HT-29 (cell line): ENCODE data around the gene OSCP1. TPM values are rescaled to one million over a fixed set of nuclear protein-coding genes. Genes with fewer than 3 reads are reported as not detected.
"Not testable (repeated sequence)": the region's sequence is repeated elsewhere in the genome, so short reads cannot be mapped to it uniquely, and the experiment has no call there.

Experiments used
- DNase-seq: peaks from one replicate; pipeline ENCODE4 v3.0.0-alpha.2; 2015; ENCODE audit warnings: low spot score
- total RNA-seq: library from RNA; depleted of rRNA; stranded (reverse); fragments of >200 nt; shearing (Covaris generic); gene quantifications from 2 replicates; pipeline ENCODE4 v1.2.3, GENCODE V29; 2014; rRNA removed

Gene OSCP1, protein sequence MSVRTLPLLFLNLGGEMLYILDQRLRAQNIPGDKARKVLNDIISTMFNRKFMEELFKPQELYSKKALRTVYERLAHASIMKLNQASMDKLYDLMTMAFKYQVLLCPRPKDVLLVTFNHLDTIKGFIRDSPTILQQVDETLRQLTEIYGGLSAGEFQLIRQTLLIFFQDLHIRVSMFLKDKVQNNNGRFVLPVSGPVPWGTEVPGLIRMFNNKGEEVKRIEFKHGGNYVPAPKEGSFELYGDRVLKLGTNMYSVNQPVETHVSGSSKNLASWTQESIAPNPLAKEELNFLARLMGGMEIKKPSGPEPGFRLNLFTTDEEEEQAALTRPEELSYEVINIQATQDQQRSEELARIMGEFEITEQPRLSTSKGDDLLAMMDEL
- 1.1 and 2.0 TPM in 2 replicates for total RNA-seq

DNA sequence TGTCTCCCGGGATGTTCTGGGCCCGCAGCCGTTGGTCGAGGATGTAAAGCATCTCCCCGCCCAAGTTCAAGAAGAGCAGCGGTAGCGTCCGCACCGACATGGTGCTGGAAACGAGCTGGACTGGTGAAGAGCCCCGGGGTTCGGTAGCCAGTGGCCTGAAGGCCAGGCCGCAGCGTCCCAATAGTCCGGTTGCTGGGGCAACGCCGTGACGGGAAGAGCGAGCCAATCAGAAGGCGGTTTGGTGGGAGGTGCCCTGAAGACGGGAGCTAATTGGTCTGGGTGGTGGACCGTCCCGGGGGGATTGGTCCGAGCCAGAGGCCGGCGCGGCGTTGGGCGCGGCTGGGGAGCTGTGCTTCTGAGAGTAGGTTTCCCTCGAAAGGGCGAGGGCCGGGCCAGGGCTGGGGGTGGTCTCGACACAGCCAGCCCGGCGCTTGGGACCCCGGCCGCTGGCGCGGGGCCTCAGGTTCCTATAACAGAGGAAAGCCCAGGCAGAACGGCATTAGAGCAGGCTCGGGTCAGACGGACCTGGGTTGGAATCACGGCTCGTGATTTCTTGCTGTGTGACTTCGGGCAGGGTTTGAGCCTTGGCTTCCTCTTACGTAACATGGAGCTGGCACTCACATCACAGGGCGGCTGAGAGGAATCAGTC, at the start of gene OSCP1:
TSS of gene OSCP1 (minus strand) at position 182 of the 649 bp plus-strand sequence. CDS start at position 100, 82 bp downstream.
- DNase-seq = peak; percentile 98

DNA sequence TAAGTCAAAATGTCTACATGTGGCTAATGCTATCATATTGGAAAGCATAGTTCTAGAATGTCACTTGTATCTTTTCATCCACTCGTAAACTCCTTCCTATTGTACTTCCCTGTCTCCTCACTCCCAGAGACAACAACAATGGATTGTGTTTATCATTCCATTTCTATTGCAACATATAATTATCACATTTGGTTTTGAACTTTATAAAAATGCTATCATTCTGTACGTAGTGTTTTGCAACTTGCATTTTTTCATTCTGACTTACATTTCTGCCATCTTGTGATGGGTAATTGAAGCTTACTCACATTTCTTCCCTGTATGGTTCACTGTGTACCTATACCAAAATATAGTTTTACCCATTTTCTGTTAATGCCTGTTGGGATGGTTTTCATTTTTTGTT, 47.0 kb upstream of the OSCP1 start:
- DNase-seq = no peak

DNA sequence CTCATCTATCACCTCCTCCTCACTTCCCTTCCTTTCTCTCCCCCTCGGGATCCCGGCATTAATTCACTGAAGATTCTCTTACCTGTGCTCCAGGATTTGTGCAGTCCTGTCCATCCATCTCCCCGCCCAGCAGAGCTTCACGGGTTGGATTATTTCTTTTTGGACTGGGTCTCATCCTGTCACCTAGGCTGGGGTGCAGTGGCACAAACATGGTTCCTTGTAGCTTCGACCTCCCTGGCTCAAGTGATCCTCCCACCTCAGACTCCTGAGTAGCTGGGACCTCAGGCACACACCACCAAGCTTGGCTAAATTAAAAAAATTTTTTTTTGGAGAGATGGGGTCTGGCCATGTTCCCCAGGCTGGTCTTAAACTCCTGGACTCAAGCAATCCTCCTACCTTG, 44.7 kb upstream of the OSCP1 start:
- DNase-seq = no peak

DNA sequence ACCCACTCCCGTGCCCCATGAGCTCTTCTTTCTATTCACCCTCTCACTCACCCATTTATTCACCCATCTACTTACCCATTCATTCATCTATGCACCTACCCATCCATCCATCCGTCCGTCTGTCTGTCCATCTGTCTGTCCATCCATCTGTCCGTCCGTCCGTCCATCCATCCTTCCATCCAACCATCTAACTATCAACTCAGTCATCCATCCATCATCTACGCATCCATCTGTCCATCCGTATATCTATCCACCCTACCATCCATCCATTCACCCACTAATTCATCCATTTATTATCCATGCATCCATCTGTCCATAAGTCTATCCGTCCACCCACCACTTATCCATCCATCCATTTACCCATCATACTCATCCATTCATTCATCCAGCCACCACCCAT, 43.3 kb upstream of the OSCP1 start:
- DNase-seq = no peak

DNA sequence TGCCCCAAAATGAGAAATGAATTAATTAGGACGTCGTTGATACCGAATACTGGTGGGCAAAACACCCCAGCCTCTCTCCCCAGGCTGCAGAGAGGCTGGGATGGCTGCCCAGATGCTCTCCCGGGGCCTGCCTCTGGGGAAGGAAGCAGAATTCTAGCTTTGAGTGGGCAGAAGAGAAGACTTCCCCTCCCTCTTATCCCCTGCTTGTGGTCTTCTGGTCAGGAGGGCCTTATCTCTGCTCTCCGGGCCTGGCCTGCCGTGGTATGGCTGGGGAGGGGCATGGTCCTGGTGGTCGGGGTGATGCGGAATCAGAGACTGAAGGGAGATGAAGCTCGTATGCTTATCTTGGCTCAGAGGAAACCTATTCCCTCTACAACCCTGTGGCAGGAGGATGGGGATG, 42.2 kb upstream of the OSCP1 start:
- no peak for DNase-seq

DNA sequence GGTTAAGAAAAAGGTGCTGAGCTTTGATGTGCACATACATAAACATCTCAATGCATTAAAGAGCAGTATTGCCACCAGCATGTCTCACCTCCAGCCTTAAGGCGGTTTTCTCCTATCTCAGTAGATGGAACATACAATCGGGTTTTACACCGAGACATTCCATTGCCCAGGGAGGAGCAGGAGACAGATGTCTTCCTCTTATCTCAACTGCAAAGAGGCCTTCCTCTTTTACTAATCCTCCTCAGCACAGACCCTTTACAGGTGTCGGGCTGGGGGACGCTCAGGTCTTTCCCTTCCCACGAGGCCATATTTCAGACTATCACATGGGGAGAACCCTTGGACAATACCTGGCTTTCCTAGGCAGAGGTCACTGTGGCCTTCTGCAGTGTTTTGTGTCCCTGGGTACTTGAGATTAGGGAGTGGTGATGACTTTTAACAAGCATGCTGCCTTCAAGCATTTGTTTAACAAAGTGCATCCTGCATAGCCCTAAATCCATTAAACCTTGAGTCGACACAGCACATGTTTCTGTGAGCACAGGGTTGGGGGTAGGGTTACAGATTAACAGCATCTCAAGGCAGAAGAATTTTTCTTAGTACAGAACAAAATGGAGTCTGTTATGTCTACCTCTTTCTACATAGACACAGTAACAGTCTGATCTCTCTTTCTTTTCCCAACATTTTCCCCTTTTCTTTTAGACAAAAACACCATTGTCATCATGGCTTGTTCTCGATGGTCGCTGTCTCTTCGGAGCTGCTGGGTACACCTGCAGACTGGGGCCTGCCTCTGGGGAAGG, 39.2 kb upstream of the OSCP1 start:
- not testable (repeated sequence) for DNase-seq

DNA sequence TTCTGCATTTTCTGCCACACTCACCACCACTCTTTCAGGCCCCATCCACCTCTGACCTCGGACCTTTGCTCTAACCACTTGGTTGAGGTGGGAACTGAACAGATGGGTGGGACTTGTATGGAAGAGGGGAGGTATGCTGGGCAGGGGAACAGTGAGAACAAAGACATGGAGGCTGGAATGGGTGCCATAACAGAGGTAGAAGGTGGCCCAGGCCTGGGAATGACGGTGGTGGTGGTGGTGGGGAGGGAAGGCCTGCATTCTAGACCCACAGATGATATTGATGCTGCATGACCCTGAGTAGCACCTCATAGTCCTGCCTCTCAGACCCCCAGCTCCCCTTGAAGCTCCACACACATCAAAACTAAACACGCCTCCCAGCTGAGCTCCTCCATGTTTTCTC, 37.7 kb upstream of the OSCP1 start:
- DNase-seq = no peak

DNA sequence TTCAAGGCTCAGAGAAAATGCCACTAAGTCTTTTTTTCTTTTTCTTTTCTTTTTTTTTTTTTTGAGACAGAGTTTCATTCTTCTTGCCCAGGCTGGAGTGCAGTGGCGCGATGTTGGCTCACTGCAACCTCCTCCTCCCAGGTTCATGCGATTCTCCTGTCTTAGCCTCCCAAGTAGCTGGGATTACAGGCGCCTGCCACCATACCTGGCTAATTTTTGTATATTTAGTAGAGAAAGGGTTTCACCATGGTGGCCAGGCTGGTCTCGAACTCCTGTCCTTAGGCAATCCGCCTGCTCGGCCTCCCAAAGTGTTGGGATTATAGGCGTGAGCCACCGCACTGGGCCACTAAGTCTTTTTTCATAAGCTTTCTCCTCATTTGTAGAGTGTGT, 37.1 kb upstream of the OSCP1 start:
- DNase-seq = not testable (repeated sequence)

DNA sequence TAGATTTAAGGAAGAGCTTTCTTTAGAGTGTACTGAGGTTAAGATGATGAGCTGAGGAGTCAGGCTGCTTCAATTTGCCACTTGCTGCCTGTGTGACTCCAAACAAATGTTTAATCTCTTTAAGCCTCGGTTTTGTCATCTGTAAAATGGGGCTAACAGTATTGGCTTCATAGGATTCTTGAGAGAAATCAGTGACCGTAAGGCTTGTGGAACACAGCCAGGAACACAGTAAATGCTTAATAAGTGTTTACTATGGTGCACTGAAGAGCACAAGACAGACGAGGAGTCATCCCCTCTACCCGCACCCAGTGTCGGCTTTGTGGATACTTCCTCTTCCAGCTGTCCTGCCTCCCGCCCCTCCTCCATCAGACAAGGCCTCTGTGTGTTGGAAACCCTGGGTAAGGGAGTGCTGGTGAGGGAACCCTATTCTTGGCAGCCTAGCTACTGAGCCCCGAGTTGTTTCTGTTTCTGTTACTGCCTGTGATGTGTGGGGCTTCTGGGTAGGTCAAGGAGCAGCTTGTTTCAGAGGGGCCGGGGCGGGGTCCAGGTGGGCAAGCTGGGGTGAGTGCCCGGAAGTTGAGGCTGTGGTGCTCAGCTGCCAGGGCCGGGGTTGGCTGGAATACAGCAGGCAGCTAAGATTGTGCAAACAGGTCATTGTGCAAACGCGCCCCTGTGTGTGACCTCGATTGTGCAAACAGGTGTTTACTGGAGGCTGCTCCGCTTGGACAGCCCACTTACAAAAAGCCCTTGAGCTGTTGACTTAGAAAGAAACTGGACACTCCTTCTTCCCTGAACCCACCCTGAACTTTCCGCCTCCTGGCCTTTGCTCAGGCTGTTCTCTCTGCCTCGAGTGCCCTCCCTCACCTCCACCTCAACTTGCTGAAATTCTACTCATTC, 36.4 kb upstream of the OSCP1 start:
- peak; percentile 69 for DNase-seq

DNA sequence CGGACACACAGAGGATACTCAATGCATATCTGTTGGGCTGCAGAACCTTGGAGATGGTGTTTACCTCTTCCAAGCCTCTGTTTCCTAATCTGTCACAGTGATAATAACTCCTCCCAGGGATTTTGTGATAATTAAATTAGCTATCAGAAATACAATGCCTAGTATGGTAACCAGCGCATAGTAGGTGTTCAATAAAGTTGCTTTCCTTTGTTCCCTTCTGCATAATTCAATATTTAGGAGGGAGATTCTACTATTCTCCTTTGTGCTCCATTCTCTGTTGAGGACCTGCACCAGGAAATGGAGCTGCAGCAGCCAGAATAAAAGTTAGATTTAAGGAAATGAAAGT, 35.8 kb upstream of the OSCP1 start:
- no peak for DNase-seq

DNA sequence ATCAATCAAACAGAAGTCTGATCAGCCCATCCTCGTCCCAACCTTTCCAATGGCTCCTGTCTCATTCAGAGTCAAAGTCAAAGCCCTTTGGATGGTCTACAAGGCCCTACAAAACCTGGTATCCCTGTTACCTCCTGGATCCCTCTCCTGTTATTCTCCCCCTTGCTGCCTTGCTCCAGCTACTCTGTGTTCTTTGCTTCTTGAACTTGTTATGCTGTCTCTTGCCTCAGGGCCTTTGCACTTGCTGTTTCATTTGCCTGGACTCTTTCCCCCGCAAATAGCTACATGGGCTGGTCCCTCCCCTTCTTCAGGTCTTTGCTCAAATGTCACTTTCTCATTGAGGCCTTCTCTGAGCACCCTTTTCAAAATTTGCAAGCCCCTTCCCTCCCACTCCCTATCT, 33.8 kb upstream of the OSCP1 start:
- no peak for DNase-seq

DNA sequence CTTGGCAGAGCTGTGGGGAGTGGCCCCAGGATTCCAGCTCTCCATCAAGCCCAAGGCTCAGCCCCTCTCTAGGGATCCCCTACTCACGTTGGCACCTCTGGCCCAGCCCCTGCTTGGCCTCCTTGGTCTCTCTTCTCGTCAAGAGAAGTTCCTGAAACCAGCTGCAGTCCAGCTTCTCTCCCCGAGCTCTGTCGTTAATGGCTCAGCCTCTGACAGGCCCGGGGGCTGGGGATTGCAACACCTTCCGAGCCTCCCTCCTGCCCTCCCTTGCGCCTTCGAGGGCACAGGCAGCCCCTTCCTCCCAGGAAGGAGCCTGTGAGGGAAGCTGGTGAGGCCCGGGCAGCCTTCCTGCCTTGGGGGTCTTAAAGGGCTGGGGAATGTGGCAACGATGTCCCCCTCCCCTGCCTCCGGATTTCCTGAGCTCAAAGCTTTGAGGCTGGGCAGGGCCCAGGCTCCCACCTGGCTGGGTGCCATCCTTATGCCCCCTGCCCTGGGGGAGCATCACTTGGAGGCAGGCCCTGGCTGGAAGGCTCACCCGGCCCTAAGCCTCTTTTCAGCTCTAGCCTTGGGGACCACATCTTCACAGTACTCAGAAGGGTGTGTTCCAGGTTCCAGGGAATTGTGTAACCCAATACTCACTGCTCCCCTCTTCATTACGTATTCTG, 32.6 kb upstream of the OSCP1 start, which contains the start of gene CSF3R:
TSS of gene CSF3R (minus strand) at position 190 of the 665 bp plus-strand sequence. CDS start 3,417 bp downstream, outside the sequence.
- DNase-seq = no peak

DNA sequence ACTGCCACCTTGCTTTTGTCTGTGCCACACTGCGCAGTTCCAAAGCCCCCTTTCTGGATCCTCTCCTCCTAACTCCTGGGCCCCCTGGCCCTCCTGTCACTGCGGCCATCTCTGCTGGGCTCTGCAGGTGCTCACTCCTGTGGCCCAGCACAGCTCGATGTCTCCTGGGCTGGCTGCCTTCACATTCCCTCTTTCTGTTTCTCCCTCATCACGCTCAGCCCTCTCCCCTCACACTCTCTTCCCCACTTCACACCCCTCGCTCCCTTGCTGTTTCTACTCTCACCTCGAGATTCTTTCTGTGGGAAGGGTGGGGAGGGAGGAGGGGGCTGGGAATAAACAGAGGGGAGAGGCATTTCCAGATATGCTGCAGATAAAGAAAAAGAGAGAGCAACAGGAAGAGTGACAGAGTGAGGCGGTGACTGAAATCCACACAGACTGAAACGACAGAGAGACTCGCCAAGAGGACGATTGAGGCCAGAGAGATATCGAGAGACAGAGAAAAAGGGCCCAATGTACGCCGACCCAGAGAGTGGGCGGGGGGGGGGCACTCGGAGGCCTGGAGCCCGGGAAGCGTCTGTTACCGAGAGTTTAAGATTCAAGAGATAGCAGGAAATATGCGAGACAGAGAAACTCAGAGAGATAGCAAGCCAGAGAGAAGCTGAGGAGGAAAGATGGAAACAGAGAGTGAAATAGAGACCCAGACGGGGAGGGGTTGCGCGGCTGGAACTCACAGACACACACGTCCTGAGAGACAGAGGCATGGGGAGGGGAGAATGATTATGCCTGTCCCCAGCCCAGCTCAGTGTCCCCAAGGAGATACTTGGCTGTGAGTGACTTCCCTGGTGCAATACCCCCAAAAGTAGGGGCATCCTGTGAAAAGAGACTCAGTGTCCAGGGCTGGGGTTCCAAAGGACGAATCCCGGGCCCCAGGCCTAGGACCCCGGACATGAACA, 31.8 kb upstream of the OSCP1 start:
- no peak for DNase-seq

DNA sequence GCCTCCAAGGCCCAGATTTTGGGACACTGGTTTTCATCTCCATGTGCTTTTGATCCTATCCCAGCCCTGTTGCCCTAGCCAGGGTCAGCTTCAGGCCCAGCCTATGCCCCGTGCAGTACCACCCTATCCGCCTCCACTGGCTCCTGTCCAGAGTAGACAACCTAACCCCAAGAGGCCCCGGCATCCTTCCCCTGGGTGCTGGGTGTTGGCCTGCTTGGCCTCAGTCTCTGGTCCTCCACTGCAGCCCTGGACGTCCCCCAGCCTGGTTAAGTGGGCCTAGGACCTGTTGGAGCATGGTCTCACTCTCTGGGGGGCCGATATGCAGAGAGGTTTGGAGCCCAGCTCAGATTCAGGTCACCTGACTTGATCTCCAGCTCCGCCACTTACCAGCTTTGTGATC, 30.8 kb upstream of the OSCP1 start:
- DNase-seq = no peak

DNA sequence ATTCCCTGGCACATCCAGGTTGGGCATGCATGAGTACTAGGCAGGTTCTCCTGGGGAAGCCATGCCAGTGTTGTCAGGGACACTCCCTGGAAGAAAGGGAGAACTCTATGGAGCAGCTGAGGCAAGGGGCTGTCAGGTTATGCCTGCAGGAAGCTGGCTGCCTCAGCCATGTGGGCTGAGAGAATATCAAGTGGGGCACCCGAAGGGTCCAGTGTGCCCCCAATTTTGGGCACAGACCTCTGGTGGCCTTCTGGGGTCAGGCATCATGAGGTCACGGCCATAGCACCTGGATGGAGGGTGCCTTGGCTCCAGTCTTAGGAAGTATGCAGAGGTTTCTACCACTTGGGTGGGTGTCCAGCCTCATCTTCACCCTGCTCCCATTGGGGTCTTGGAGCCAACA, 29.9 kb upstream of the OSCP1 start:
- DNase-seq = no peak

DNA sequence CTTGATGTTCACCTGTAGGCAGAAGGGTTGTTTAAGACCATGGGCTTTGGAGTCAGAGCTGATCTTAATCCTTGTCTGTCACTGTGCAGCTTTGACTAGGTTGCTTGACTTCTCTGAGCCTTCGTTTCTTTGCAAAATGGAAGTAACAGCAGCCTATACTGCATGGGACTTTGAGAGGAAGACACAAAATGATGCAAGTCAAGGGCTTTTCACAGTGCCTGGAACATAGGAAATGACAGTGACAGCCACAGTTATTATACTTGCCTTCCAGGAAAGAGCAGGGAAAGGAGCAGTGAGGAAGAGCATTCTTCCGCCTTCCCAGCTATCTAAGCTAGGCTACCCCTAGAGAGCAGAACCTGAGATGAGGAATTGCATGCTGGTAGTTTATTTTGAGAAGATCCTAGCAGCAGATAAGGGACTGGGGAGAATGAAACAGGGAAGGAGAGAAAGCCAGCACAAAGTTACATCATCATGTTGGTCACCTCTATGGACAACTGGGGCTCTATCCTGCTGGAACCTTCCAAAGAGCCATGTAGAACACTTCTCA, 29.3 kb upstream of the OSCP1 start:
- no peak for DNase-seq

DNA sequence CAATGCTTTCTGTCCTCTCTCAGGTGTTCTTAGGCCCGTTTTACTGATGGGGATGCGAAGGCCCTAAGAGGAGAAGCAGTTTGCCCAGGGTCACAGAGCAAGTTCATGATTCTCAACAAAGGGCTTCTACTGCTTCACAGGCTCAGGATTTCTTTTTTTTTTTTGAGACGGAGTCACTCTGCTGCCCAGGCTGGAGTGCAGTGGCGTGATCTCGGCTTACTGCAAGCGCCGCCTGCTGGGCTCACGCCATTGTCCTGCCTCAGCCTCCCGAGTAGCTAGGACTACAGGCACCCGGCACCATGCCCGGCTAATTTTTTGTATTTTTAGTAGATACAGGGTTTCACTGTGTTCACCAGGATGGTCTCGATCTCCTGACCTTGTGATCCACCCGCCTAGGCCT, 27.4 kb upstream of the OSCP1 start:
- DNase-seq = not testable (repeated sequence)

DNA sequence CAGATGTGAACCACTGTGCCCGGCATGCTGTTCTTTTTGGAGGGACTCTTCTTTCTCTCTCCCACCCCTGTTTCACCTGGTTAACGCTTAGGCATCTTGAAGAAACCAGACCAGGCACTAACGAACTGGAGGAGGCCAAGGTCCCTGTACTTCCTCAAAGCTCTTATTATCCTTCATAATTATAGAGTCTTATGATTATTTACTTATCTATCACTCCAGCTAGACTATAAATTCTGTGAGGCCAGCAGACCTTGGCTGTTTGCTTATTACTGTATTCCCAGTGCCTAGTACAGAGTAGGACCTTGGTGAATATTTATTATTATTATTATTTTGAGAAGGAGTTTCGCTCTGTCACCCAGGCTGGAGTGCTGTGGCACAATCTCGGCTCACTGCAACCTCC, 26.7 kb upstream of the OSCP1 start:
- no peak for DNase-seq

DNA sequence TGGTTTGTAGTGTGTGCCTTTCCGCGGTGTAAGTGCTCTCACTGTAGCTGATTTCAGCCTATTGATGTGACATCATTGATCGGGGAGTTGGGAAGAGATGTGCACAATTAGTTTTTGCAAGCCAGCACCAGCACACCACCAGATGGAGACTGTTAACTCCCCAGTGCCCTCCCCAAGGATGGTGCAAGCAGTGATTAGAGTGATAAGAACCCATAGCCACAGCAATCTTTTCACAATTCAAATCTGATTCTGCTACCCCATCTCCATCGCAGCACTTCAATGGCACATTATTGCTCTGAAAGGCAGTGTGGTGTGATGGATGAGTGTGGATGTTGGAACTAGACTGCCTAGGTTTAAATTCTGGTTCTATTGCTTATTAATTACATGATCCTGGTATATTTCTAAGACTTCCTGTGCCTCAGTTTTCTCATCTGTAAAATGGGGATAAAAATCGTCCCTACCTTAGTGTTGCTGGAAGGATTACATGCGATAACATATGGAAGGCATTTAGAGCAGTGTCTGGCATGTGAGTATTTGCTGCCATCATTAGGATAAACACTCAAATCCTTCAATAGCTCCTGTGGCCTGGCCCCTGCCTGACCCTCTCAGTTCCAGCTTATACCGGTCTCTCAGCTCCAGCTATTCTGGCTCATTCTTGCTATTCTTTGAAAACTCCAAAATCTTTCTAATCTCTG, 25.8 kb upstream of the OSCP1 start:
- no peak for DNase-seq
